Endometrial microvascular endothelial cells (primary cell): Measurements from ENCODE around the gene A1BG. TPM values are rescaled to one million over a fixed set of nuclear protein-coding genes. Genes with fewer than 3 reads are reported as not detected.
"Not testable (repeated sequence)": the region's sequence is repeated elsewhere in the genome, so short reads cannot be mapped to it uniquely, and the experiment has no call there.

Experiments used
- in situ Hi-C: cut with HindIII; loops from 2 replicates; pipeline ENCODE4 v1.10.0; 2017; ENCODE audit warnings: low sequenced_read_pairs, low pct_unique_long_range_greater_than_20kb; ENCODE audit errors: inconsistent ontology term
- total RNA-seq: library from RNA; depleted of rRNA; stranded (reverse); fragments of >200 nt; gene quantifications from one replicate; pipeline ENCODE4 v1.2.3, GENCODE V29; 2015; ENCODE audit errors: inconsistent ontology term

A1BG gene
- total RNA-seq, 1 donor from 2014 or later = not detected

DNA sequence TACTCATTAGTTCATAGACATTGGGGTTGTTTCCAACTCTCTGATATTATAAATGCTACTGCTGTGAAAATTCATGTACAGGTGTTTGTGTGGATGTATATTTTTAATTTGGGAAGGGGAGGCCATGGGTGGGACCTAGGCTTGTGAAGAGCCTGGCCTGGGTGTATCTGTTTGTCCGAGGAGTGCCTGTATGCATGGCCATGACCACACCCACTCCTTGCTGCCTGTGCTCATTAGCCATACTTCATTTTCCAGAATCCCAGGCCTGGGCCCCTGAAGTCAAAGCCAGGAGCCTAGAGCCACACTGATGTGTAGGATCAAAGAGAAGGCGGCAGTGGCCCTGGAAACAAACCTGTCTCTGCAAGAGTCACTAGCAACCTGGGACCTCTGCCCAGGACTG lies 37.7 kb downstream of the A1BG start:
- in situ Hi-C loops = no loop called here

DNA sequence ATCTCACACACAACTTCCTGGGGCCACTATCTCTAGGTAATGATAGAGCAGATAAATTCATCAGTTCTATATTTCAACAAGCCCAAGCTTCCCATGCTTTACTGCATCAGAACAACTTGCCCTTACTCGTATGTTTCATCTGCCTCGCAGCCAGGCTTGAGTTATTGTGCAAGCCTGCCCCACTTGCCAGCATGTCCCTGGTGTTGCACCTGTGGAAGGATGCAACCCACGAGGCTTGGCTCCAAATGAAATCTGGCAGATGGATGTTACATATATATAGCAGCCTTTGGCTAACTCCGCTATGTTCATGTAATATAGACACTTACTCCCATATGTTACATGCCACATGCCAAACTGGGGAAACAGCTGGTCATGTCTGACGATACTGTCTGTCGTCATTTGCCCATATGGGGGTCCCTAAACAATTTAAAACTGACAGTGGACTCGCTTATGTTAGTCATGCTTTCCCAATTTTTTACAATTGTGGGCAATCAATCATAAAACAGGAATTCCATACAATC lies 41.9 kb downstream of the A1BG start:
- in situ Hi-C loops = no loop called here

DNA sequence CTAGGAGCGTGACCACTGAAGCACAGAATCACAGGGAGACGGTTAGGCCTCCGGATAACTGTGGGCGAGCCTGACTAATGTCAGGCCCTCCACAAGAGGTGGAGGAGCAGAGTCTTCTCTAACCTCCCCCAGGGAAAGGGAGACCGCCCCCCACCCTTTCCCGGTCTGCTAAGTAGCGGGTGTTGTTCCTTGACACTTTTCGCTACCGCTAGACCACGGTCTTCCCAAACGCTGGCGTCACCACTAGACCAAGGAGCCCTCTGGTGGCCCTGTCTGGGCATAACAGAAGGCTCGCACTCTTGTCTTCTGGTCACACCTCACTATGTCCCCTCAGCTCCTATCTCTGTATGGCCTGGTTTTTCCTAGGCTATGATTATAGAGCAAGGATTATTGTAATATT lies 42.6 kb downstream of the A1BG start:
- in situ Hi-C loops = not testable (repeated sequence)

DNA sequence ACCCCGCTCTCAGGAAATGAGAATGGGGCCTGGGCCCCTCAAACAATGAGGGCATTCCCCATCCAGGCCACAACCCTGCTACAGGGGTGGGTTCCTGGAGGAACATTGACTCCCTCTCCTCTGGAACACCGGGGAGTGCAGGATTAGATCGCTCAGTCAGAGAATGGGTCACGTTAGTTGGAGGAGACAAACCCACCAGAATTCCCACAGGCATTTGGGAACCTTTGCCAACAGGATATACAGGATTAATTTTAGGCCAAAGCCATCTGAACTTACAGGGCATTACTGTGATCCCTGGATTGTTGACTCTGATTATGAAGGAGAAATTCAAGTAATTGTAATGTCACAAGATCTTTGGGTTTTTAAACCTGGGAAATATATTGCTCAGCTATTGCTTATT lies 45.6 kb downstream of the A1BG start:
- in situ Hi-C loops = no loop called here

DNA sequence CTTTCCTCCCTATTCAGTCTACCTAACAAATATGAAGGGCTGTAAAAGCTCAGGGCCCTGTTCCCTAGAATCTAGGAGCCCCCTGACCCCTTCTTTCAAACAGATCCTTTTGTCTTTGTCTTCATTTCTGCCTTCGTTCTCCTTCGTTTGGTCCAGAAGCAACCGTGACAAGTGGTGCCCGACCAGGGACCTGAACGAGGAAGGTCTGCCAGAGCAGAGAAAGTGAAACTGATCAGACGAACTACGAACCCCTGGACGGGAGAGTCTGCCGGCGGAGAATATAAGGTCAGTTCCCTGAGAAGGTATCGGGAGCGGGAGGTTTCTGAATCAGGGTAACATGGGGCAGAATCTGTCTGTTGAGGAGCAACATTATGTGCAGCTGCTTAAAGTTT lies 47.4 kb downstream of the A1BG start:
- in situ Hi-C loops = no loop called here

DNA sequence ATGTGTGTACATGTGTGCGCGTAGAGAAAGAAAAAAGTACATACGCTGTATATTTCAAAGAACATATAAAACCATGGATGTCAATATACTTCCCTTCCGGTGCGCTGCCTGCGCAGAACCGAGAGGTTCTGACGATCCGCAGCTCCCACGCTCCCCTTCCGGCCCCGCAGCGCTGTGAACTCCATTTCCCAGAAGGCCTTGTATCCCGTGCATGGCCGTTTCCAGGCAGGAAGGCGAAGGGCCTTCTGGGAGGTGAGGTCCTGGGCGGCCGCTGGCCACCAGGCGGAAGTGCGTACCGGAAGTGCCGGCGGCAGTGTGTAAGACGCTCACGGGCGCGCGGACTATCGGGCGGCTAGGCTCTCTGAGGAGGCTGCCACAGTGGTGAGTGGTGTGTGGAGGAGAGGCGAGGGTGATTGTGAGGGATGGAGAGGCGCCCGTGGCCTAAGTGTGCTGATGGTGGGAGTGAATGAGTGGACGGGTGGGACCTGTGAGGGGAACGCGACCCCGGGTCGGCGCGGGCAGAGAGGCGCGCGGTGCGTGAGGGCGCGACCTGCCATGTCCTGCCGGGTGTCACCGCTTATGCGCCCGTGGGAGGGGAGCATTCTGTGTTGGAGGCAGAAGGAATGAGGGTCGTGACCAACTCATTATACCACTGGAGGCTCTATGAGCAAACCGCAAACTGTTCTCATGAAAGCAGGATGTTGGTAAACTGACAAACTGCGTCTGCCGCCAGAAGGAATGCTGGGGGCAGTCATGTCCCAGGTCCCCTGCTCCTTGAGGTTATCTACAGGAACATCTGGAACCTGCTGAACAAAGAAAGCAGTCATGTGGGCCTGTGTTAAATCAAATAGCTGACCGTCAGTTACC lies 48.0 kb downstream of the A1BG start, which contains the start of gene ERVK3-1:
Gene ERVK3-1 (plus strand): TSS at position 313 of the 867 bp plus-strand sequence. CDS start 6,792 bp downstream, outside the sequence.
- in situ Hi-C loops = no loop called here

DNA sequence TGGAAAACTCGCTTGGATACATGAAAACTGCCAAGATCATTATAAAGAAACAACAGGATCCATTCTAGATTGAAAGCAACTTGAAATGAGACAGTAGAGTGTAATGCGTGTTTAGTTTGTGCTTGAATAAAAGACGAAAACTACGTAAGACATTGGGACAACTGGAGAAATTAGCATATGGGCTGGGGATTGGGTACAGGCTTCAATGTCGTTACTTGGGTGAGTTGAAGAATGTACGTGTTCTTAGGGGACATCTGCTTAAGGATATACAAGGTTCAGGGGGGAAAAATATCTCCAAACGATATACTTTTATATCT lies 48.6 kb downstream of the A1BG start:
- in situ Hi-C loops = no loop called here

DNA sequence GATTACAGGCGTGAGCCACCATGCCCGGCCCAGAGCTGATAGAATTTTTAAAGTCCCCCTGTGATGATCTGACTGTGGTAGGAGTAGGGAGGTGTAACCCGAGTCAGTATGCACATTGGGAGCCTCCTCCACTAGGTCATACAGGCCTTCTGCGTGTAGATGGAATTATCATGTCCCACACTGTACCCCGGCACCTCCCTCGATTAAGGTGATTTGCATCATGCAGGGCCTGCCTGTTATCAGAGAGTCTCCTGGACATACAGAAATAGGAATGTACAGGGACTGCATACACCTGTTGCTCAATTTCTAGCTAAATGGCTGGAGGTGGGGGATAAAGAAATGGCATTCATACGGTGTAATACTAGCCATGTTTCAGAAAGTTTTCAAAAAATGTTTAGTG lies 49.0 kb downstream of the A1BG start:
- in situ Hi-C loops = no loop called here

DNA sequence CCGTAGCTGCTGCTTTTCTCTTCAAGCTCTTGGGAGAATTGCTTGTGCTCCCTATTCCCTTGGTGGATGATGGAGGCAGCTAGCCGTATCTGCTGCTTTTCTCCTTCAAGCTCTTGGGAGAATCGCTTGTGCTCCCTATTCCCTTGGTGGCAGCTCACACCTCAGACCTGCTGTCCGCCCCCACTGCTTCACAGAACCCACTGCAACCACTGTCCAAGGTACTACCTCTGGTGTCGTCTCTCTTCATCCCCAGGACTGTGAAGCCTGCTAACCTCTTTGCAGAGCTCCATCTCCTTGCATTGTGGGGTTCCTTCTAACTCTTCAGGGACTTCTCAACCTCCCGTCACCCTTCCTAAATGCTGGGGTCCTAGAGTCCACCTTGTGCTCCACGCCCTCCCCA lies 52.7 kb downstream of the A1BG start:
- in situ Hi-C loops = no loop called here

DNA sequence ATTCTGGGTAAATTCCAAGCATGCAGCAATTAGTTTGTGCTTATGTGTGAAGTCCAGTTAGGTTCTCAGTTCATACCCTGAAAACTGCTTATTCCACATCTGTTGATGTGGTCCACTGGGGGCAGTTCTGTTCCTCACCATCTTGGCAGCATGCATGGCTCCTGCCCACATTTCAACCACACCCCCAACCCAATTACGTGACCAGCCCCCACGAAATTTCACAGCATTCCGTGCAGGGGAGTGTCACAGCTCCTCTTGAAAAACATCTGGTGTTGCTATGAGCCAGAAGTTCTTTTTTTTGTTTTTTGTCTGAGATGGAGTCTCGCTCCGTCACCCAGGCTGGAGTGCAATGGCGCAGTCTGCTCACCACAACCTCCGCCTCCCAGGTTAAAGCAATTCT lies 57.2 kb downstream of the A1BG start:
- in situ Hi-C loops = no loop called here

Other genes with a start within 250 kb of the A1BG start
- gene ZNF329, start 202.7 kb downstream of the A1BG start, total RNA-seq = 7.2 TPM
- 13.9 TPM for gene ZNF274, start 170.4 kb downstream of the A1BG start, total RNA-seq
- gene ZNF544, start 124.6 kb downstream of the A1BG start, total RNA-seq = 59.2 TPM
- 2.9 TPM for gene ZNF8, start 74.5 kb downstream of the A1BG start, total RNA-seq
- 44.8 TPM for gene ERVK3-1, start 48.1 kb downstream of the A1BG start, total RNA-seq
- 1.3 TPM for gene ZSCAN22, start 26.5 kb downstream of the A1BG start, total RNA-seq
- gene ZNF497, start 9.3 kb upstream of the A1BG start, total RNA-seq = 0.19 TPM
- 3.1 TPM for gene ZNF837, start 27.5 kb upstream of the A1BG start, total RNA-seq
- gene RPS5, start 33.8 kb upstream of the A1BG start, total RNA-seq = 2,433 TPM
- gene RNF225, start 42.2 kb upstream of the A1BG start, total RNA-seq = not detected
- 2.6 TPM for gene ZNF584, start 55.2 kb upstream of the A1BG start, total RNA-seq
- 3.3 TPM for gene ZNF132, start 86.7 kb upstream of the A1BG start, total RNA-seq
- 8.5 TPM for gene ZNF324B, start 98.1 kb upstream of the A1BG start, total RNA-seq
- gene ZNF324, start 113.6 kb upstream of the A1BG start, total RNA-seq = 7.5 TPM
- 7.4 TPM for gene ZNF446, start 122.9 kb upstream of the A1BG start, total RNA-seq
- gene SLC27A5, start 158.5 kb upstream of the A1BG start, total RNA-seq = 13.9 TPM
- 10.3 TPM for gene ZBTB45, start 166.3 kb upstream of the A1BG start, total RNA-seq
- gene TRIM28, start 190.6 kb upstream of the A1BG start, total RNA-seq = 420 TPM
- gene CHMP2A, start 201.6 kb upstream of the A1BG start, total RNA-seq = 67.3 TPM
- gene UBE2M, start 205.1 kb upstream of the A1BG start, total RNA-seq = 37.9 TPM
- gene MZF1, start 219.8 kb upstream of the A1BG start, total RNA-seq = 12.7 TPM